Measurements from ENCODE around the gene NUDT16L1.

Gene NUDT16L1

DNA sequence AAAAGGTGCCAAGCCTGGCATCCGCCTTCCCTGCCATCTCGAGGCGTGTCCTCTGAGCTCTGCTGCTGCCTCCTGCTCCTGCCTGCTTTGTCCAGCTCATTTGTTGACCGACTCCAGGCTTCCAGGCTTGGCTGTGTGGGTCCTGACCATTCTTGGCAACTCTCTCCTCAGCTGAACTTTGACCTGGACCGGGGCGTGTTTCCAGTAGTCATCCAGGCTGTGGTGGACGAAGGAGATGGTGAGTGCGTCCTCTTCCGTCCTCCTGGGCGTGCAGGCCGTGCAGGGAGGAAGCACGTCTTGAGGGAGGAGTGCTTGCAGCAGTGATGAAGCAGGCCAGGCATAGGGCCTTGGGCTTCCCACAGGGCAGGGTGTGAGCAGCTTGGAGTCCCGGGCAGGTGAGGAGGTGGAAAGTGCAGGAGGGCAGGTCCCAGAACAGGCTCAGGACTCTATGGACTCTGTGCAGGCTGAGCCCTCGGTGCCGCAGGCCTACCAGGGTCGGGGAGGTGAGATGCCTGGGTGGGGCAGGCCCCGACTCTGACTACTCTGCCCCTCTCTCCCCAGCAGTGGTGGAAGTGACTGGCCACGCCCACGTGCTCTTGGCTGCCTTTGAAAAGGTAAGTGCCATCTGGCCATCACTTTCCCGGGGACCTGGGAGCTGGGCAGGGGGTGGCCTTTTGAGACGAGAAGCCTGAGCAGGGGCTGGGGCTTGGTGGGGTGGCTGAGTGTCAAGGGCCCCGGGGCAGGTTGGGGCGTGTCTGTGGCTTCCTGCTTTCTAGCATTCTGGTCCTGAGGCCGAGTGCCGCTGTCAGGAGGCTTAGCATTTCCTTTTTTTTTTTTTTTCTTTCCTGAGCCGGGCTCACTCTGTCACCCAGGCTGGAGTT lies 28.6 kb upstream of the NUDT16L1 start:
- no peak overlapping the region for H3K4me3 ChIP-seq (ENCODE audit: low read depth, low read length)
- TF ChIP-seq, protein P1, sequence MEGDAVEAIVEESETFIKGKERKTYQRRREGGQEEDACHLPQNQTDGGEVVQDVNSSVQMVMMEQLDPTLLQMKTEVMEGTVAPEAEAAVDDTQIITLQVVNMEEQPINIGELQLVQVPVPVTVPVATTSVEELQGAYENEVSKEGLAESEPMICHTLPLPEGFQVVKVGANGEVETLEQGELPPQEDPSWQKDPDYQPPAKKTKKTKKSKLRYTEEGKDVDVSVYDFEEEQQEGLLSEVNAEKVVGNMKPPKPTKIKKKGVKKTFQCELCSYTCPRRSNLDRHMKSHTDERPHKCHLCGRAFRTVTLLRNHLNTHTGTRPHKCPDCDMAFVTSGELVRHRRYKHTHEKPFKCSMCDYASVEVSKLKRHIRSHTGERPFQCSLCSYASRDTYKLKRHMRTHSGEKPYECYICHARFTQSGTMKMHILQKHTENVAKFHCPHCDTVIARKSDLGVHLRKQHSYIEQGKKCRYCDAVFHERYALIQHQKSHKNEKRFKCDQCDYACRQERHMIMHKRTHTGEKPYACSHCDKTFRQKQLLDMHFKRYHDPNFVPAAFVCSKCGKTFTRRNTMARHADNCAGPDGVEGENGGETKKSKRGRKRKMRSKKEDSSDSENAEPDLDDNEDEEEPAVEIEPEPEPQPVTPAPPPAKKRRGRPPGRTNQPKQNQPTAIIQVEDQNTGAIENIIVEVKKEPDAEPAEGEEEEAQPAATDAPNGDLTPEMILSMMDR (IDR thresholded peaks at IDR 0.05; ENCODE audit: low read depth, low read length), result no peak

DNA sequence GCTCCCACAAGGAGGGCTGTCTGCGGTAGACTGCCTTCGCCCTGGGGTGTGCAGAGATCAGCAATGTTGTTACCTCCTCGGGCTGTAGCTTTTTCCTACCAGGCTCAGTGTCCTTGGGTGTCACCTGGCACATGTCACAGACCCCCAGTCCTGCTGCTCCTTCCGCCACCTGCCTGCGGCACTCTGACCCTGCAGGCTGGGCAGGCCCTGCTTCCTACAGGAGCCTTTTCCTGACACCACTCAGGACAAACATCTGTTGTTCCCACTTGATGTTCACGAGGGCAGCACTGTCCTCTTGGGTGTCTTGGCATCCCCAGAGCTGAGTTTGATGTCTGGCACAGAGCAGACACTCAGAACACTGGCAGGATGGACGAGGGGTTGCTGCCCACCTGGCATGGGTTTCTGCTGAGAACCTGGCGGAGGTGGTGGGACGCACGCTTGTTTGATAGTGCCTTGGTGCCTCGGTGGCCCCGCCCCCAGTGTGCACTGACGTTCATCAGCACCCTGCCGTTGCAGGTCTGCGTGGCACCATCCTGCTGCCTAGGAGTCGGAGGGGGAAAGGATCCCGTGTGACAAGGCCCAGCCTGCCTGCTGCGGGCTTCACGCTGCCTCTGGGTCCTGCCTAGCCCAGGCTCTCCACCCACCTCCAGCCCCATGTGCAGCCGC lies 26.7 kb upstream of the NUDT16L1 start:
- TF ChIP-seq, protein P1 (IDR thresholded peaks at IDR 0.05; ENCODE audit: low read depth, low read length), result no peak
- H3K4me3 ChIP-seq (ENCODE audit: low read depth, low read length), result no peak overlapping the region

DNA sequence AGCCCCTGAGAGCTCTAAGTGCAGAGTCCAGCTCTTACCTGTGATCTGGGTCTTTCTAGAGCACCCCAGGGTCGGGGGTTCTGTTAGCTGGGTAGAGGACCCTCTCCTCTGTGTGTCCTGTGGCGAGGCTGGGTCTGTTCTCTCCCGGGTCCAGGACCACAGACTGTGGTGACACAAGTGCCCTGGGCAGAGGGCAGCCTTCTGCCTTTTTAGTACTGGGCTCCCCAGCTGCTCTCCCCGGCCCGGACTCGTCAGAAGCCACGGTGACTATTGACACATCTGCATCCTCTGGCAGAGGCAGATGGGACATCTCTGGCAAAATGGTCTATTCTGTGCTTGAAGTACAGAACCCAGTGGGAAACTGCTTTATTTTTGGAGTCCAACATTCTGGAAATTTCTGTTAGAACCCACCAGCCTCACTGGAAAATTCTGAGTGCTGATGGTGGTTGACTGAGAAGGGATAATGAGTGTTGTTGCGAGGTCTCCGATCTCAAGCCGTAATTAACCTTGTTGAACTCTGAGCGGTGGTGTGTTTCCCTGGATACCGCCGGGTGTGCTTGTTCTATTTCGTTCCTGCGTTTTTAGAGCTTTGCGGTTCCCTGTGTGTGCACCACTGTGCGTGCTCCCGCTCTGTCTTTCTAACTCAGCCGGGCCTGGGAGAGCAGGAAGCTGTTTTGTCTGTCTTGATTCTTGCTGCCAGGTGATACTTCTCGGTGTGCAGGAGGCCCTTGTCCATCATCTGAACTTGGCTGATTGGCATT lies 26.0 kb upstream of the NUDT16L1 start:
- TF ChIP-seq, protein P1 (IDR thresholded peaks at IDR 0.05; ENCODE audit: low read depth, low read length), result no peak
- H3K4me3 ChIP-seq (ENCODE audit: low read depth, low read length), result no peak overlapping the region

DNA sequence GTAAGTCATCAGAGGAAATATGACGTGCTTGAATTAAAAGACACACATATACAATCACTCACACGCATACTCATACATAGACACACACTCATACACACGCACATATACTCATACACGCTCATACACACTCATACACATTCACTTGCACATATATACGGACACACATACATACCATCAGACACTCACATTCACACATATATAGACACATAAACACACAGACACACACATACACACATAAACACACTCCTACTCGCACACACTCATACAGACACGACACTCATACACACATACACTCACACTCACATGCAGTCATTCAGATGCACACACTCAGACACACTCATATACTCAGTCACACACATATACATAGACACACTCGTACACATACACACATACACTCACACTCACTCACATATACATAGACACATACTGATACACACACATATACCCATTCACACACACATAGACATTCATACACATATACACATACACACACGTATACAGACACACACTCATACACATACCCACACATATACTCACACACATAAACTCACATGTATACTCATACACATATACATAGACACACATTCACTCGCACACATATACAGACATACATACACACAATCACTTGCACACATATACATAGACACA lies 24.9 kb upstream of the NUDT16L1 start:
- TF ChIP-seq, protein P1 (IDR thresholded peaks at IDR 0.05; ENCODE audit: low read depth, low read length), result no peak
- no peak overlapping the region for H3K4me3 ChIP-seq (ENCODE audit: low read depth, low read length)

DNA sequence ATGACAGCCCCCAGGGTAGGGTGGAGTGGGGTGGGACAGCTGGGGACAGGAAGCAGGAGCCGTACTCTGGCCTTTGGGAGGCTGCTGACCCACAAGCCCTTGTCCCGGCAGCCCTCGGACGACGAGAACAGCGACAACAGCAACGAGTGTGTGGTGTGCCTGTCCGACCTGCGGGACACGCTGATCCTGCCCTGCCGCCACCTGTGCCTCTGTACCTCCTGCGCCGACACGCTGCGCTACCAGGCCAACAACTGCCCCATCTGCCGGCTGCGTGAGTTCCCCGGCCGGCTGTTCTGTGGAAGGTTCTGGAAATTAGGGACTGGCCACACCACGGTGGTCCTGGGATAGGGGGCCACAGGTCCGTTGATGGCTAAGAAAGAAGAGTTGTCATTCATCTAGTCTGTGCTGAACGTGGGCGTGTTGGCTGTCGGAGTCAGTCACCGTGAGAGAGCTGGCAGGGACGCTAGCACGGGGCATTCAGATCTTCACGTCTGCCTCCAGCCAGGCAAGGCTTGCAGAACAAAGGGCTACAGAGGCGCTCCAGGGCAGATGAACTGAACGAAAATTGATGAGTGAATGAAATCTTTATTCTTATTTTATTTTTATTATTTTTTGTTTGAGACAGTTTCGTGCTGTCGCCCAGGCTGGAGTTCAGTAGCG lies 19.8 kb upstream of the NUDT16L1 start:
- TF ChIP-seq, protein P1 (IDR thresholded peaks at IDR 0.05; ENCODE audit: low read depth, low read length), result no peak
- no peak overlapping the region for H3K4me3 ChIP-seq (ENCODE audit: low read depth, low read length)

DNA sequence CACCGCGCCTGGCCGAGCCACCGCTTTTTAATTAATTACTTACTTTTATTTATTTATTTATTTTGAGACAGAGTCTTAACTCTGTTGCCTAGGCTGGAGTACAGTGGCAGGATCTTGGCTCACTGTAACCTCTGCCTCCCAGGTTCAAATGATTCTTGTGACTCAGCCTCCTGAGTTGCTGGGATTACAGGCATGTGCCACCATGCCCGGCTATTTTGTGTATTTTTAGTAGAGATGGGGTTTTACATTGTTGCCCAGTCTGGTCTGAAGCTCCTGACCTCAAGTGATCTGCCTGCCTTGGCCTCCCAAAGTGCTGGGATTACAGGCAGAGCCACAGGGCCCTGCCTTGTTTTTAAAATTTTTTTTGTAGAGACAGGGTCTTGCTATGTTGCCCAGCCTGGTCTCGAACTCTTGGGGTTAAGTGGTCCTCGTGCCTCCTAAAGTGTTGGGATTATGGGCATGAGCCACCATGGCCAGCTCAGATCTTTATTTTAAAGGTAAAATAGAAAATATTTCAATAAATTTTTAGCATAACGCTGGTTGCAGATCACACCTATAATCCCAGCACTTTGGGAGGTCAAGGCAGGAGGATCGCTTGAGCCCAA lies 18.3 kb upstream of the NUDT16L1 start:
- no peak overlapping the region for H3K4me3 ChIP-seq (ENCODE audit: low read depth, low read length)
- TF ChIP-seq, protein P1 (IDR thresholded peaks at IDR 0.05; ENCODE audit: low read depth, low read length), result no peak
